Measurements from ENCODE around the gene OR2L8. TPM values are rescaled to one million over a fixed set of nuclear protein-coding genes. Genes with fewer than 3 reads are reported as not detected.

Gene OR2L8
- total RNA-seq, 4 donors from 2014 or later, result not detected

DNA sequence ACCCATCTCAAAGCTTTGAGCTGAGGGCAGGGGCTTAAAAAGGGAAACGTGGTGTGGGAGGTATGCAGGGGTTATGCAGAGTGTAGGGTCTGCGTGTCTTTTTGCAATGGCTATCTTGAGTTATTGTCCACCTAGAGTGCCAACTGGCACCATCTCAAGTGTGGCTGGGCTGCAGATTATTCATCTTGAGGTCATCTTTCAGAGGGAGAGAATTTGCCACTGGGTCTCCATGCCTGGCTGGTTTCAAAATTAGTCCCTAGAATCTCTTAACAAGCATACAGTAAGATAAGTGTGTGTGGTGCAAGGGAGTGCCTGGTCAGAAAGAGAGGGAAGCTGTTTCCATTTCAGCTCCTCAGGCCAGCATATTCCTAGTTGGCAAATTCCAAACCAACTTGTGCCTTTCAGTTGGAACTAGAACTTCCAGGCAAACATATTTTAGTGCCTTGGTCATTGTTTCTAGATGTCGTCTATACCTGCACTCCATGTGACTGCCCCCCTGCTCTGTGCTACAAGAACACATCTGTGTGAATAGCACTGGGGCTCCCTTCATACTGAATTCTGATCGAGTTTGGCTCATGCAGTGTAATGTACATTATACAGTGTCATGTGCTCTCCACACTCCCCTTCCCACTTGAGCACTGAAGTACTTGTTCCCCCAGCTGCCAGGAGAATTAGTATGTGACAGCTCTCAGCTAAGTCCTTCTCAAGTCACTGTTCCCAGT lies 33.6 kb upstream of the OR2L8 start:
- TF ChIP-seq, protein P1, sequence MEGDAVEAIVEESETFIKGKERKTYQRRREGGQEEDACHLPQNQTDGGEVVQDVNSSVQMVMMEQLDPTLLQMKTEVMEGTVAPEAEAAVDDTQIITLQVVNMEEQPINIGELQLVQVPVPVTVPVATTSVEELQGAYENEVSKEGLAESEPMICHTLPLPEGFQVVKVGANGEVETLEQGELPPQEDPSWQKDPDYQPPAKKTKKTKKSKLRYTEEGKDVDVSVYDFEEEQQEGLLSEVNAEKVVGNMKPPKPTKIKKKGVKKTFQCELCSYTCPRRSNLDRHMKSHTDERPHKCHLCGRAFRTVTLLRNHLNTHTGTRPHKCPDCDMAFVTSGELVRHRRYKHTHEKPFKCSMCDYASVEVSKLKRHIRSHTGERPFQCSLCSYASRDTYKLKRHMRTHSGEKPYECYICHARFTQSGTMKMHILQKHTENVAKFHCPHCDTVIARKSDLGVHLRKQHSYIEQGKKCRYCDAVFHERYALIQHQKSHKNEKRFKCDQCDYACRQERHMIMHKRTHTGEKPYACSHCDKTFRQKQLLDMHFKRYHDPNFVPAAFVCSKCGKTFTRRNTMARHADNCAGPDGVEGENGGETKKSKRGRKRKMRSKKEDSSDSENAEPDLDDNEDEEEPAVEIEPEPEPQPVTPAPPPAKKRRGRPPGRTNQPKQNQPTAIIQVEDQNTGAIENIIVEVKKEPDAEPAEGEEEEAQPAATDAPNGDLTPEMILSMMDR (IDR thresholded peaks at IDR 0.05; ENCODE audit: low read depth), result no peak

DNA sequence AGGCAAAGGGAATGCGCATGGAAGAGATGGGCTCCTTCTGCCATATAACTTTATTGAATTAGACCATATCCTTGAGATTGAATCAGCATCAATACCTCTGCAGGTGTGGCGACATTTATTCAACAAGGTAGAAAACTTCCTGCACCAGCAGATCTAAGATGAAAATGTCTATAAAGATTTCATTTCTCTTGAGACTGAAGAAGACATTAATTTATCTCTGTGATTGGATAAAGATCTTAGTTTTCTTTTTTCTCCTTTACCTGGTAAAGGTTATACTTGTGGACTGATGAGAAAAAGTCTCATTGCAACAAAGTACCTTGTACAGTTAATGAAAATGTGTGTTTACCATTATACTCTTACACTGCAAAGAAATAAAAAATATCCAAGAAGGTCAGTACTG lies 28.7 kb upstream of the OR2L8 start, which contains the start of gene OR2T8:
TSS of gene OR2T8 (plus strand) at position 301 of the 400 bp plus-strand sequence. CDS start 766 bp downstream, outside the sequence.
- TF ChIP-seq, protein P1 (IDR thresholded peaks at IDR 0.05; ENCODE audit: low read depth), result no peak

DNA sequence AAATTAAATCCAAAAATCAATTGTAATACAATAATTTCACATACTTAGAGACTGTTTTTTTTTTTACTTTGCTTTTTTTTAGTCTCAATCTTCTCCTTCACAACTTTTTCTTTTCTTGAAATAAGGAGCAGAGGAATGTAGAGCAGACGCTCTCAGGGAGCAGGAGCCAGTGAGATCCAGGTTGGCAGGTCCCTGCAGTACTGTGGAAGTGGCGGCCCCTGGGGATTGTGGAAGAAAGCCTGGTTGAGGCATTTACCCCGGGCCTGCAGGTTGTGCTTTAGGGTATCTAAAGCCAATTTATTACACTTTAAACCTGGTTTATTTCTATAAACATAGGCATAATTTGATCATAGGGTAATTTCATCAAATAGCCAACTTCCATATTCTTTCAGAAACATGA lies 24.7 kb upstream of the OR2L8 start:
- TF ChIP-seq, protein P1 (IDR thresholded peaks at IDR 0.05; ENCODE audit: low read depth), result no peak

DNA sequence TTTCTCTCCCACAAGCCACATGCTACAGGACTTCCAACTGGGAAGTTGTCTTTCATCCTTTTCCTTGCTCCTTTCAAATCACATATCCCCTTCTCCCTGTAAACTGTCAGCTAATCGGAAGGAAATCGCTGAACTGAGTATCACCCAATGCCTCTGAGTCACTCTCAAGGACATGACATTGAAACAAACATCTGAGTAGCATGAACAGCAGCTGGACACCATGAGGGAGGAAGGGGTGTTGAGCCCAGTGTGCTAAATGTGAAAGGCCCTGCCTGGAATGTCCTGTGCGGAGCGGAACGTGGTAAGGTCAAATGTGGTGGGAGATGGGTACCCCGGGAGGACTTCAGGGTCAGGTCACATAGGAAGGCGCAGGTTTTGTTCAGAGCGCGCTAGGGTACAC lies 23.8 kb upstream of the OR2L8 start, which contains the start of gene OR2AJ1:
TSS of gene OR2AJ1 (plus strand) at position 22 of the 400 bp plus-strand sequence. CDS start 8,880 bp downstream, outside the sequence.
- TF ChIP-seq, protein P1 (IDR thresholded peaks at IDR 0.05; ENCODE audit: low read depth), result no peak

DNA sequence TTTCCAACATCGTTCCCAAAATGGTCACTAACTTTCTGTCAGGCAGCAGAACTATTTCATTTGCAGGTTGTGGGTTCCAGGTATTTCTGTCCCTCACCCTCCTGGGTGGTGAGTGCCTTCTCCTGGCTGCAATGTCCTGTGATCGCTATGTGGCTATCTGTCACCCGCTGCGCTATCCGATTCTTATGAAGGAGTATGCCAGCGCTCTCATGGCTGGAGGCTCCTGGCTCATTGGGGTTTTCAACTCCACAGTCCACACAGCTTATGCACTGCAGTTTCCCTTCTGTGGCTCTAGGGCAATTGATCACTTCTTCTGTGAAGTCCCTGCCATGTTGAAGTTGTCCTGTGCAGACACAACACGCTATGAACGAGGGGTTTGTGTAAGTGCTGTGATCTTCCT lies 14.7 kb upstream of the OR2L8 start:
- TF ChIP-seq, protein P1 (IDR thresholded peaks at IDR 0.05; ENCODE audit: low read depth), result no peak

DNA sequence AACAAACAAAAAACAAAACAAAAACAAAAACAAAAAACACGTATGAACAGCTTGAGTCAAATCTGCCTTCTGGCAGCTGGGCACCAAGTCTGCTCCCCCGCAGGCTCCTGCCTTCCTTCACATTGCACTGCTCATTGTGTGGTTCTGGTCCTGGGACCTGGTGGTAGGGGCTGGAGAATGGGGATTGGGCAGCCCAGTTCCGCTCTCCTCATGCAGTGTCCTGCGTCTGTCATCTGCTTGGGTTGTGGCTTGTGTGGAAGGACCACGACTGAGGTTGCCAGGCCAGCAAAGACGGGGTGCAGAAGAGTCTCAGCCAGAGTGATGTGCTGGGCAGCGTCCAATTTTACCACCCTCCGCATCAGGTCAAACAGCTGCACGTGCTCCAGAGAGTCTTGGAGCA lies 12.9 kb upstream of the OR2L8 start:
- TF ChIP-seq, protein P1 (IDR thresholded peaks at IDR 0.05; ENCODE audit: low read depth), result no peak

DNA sequence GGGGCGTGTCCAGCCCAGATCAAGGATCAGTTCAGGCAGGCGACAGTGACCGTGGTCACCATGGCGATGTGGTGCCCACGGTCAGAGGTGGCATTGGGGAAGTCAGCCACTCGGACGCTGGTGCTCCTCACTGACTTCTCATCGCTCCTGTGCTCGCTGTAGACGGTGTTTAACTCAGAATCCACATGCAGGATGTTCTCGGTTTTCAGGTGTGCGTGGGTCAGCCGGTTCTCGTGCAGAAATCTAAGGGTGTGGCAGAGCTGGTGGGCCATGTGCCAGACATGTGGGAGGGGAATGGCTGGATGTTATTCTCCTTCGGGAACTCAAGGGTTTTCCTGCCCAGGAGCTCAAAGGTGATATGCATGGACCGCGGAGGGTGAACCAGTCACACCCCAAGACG lies 12.2 kb upstream of the OR2L8 start:
- TF ChIP-seq, protein P1 (IDR thresholded peaks at IDR 0.05; ENCODE audit: low read depth), result no peak

Data from subcutaneous adipose tissue (tissue), 4 donors.